Esophagus muscularis mucosa (tissue), 4 donors: ENCODE results near the gene DSCAML1. TPM values are rescaled to one million over a fixed set of nuclear protein-coding genes. Genes with fewer than 3 reads are reported as not detected.

Experiments
- DNase-seq: peaks from one replicate; pipeline ENCODE4 v3.0.0-alpha.2; 2017; ENCODE audit errors: extremely low spot score
- H3K27ac ChIP-seq, 4 donors: fragments of 200-600 bp; sonication (generic); replicated peaks in 1 of 4; 1 replicate in 3 of 4; 2 replicates in 1 of 4; pipeline ENCODE4 v1.5.1; 2016 to 2019; ENCODE audit warnings: mild to moderate bottlenecking in 1 of 4
- H3K27me3 ChIP-seq, 4 donors: fragments of 200-600 bp; sonication (generic); one replicate each; pipeline versions ENCODE4 v1.5.1 to v1.6.0; 2016 to 2019
- H3K36me3 ChIP-seq, 4 donors: fragments of 200-600 bp; sonication (generic); one replicate each; pipeline ENCODE4 v1.5.1; 2016 to 2019
- H3K4me1 ChIP-seq, 4 donors: fragments of 200-600 bp; sonication (generic); one replicate each; pipeline ENCODE4 v1.5.1; 2016 to 2019
- H3K4me3 ChIP-seq, 4 donors: fragments of 200-600 bp; sonication (generic); 1 replicate in 2 of 4; 2 replicates in 2 of 4; pipeline ENCODE4 v1.5.1; 2016 to 2019; ENCODE audit warnings: mild to moderate bottlenecking in 4 of 4, moderate library complexity in 1 of 4
- H3K9me3 ChIP-seq, 4 donors: fragments of 200-600 bp; sonication (generic); 1 replicate in 3 of 4; 2 replicates in 1 of 4; pipeline ENCODE4 v1.5.1; 2016 to 2019
- EP300 ChIP-seq: sonication (generic); formaldehyde crosslinking; IDR thresholded peaks from one replicate; pipeline ENCODE4 v1.6.1; 2017; ENCODE audit warnings: antibody characterized with exemption
- POLR2A ChIP-seq: fragments of 450-650 bp; IDR thresholded peaks from one replicate; pipeline ENCODE4 v1.6.1; 2017; ENCODE audit warnings: antibody characterized with exemption, moderate library complexity, mild to moderate bottlenecking, low read depth
- POLR2AphosphoS5 ChIP-seq, 2 donors: sonication (generic); formaldehyde crosslinking; IDR thresholded peaks; one replicate each; pipeline ENCODE4 v1.6.1; 2017; ENCODE audit warnings: antibody characterized with exemption in 2 of 2
- whole genome bisulfite sequencing: methylation state at CpG from one replicate; pipeline ENCODE4 v1.1.5; 2018; 5-methylcytosine and 5-hydroxymethylcytosine counted together
- intact Hi-C: fragments of 100-400 bp; cut with DNase I; formaldehyde crosslinking; loops from one replicate; pipeline ENCODE4 v1.15.1; 2023
- total RNA-seq, 4 donors: library from RNA; depleted of rRNA; stranded (reverse); fragments of >200 nt; gene quantifications; one replicate each; pipeline versions ENCODE4 v1.1.0 to v1.2.1, GENCODE V29; 2016
- TF ChIP-seq, protein P1 (sequence below), 3 experiments: fragments of 200-600 bp in 2 of 3; fragments of 450-650 bp in 1 of 3; sonication (generic) in 2 of 3; IDR thresholded peaks; one replicate each; pipeline ENCODE4 v1.5.1; 2017 to 2019; ENCODE audit warnings: antibody characterized with exemption in 3 of 3, mild to moderate bottlenecking in 2 of 3, moderate library complexity in 1 of 3

DSCAML1 gene
- total RNA-seq, 4 donors from 2014 or later, result 0.50 to 5.8 (median 1.2) TPM

DNA sequence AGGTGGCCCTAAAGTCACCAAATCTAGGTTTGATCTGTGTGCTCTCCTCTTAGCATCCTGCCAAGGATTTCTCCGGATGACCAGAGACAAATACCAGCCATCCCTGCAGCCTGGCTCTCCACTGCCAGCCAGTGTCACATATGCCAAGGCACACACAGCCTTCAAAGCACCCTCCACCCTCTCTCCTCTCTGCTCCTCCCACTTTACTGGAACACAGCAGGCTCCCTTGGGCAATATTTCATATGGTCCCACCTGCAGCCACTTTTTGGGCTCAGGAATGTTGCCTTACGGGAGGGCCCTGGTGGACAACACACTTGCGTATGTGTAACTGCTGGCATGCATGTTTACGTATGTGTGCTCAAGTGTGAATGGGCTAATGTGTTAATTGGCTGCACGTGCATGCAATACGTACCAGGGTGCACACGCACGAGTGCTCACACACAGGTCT lies 285.5 kb downstream of the DSCAML1 start:
- intact Hi-C loops, result no loop called here
- no peak for DNase-seq
- no peaks in the 10 kb centered on the region for H3K9me3 ChIP-seq
- H3K4me1 ChIP-seq, result no peaks in the 10 kb centered on the region
- H3K36me3 ChIP-seq, result peaks cover 0 to 3% (median 0%) of the 10 kb centered on the region in 4 donors
- TF ChIP-seq, protein P1, sequence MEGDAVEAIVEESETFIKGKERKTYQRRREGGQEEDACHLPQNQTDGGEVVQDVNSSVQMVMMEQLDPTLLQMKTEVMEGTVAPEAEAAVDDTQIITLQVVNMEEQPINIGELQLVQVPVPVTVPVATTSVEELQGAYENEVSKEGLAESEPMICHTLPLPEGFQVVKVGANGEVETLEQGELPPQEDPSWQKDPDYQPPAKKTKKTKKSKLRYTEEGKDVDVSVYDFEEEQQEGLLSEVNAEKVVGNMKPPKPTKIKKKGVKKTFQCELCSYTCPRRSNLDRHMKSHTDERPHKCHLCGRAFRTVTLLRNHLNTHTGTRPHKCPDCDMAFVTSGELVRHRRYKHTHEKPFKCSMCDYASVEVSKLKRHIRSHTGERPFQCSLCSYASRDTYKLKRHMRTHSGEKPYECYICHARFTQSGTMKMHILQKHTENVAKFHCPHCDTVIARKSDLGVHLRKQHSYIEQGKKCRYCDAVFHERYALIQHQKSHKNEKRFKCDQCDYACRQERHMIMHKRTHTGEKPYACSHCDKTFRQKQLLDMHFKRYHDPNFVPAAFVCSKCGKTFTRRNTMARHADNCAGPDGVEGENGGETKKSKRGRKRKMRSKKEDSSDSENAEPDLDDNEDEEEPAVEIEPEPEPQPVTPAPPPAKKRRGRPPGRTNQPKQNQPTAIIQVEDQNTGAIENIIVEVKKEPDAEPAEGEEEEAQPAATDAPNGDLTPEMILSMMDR (IDR thresholded peaks at IDR 0.05), result no peak
- TF ChIP-seq POLR2AphosphoS5 (IDR thresholded peaks at IDR 0.05), result no peak
- no peak for TF ChIP-seq POLR2A
- TF ChIP-seq EP300, result no peak
- WGBS, result 89% methylated on average over 6 of the region's 8 CpGs
- peaks cover 0 to 7% (median 0%) of the 10 kb centered on the region in 4 donors for H3K27me3 ChIP-seq
- no peak overlapping the region for H3K27ac ChIP-seq
- H3K4me3 ChIP-seq, result no peak overlapping the region

DNA sequence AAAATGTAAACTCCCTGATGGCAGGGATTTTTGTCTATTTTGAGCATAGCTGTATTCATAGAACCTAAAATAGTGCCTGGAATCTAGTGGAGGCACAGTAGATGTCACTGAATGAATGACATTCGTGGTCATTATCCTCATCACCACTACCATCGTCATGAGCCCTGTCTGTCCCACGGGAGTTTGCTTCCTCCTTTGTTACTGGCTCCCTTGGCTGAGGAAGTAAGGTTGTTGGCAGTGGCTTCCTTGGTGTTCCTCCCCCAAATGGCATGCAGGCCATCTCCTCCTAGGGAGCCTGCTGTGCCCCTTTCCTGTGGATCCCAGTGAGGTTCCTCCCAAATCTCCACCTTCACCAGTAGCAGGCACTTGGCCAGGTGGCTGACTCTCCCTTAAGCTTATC lies 286.4 kb downstream of the DSCAML1 start:
- Histone ChIP-seq H3K4me3 (no peak overlapping the region), H3K4me1 (no peaks in the 10 kb centered on the region), H3K36me3 (peaks cover 0 to under 1% (median 0%) of the 10 kb centered on the region in 4 donors), H3K27me3 (peaks cover 0 to 7% (median 0%) of the 10 kb centered on the region in 4 donors), H3K27ac (no peak overlapping the region), H3K9me3 (no peaks in the 10 kb centered on the region)
- DNase-seq, result no peak
- intact Hi-C loops, result no loop called here
- 64% methylated on average over 3 of the region's 3 CpGs for WGBS
- no peak for TF ChIP-seq POLR2AphosphoS5 (IDR thresholded peaks at IDR 0.05)
- TF ChIP-seq POLR2A, result no peak
- no peak for TF ChIP-seq EP300
- TF ChIP-seq, protein P1 (IDR thresholded peaks at IDR 0.05), result no peak

DNA sequence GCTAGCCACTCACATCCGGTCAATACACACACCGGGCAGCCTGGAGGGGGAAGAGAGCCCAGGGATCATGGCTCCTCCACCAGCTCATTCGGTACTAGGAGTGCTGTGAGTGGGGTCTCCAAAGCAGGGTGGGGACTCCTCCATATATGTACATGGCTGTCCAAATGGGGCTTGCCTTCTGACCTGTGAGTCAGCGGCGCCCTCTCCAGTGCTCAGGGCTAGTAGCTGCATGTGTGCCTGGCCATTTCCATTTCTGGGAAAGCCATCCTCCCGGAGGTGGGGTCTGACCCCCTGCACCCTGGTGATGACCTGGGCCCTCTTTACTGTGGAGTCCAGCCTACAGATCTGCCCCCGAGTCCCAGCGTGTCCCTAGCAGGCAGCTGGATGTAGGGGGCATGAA lies 287.5 kb downstream of the DSCAML1 start:
- H3K27me3 ChIP-seq, result peaks cover 0 to 7% (median 0%) of the 10 kb centered on the region in 4 donors
- H3K27ac ChIP-seq, result no peak overlapping the region
- WGBS, result no CpG with 5 or more reads among the region's 8 CpGs
- no peak overlapping the region for H3K4me3 ChIP-seq
- TF ChIP-seq, protein P1 (IDR thresholded peaks at IDR 0.05), result no peak
- no peak for TF ChIP-seq EP300
- TF ChIP-seq POLR2A, result no peak
- no peak for TF ChIP-seq POLR2AphosphoS5 (IDR thresholded peaks at IDR 0.05)
- no peaks in the 10 kb centered on the region for H3K9me3 ChIP-seq
- peaks cover 0 to 2% (median 0%) of the 10 kb centered on the region in 4 donors for H3K36me3 ChIP-seq
- intact Hi-C loops, result no loop called here
- DNase-seq, result no peak
- no peaks in the 10 kb centered on the region for H3K4me1 ChIP-seq

DNA sequence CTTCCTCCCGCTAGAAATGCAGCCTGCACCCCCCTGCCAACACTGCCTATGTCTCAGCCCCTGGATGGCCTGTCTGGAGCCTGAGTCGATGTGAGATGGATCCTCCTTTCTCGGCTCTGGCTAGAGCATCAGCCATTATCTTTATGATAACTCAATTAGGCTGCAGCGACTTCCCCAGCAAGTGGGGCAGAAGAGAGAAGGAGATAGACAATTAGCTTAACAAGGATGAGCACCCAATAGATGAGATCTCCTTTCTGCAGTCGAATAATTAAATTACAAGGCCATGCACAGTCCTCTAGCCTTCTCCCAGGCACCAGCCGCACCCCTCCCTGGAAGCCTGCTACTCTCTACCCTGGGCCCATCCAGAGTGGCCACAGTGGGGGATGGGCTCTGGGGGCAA lies 290.0 kb downstream of the DSCAML1 start:
- Histone ChIP-seq H3K36me3 (peaks cover 0 to 4% (median 0%) of the 10 kb centered on the region in 4 donors), H3K27ac (no peak overlapping the region), H3K4me3 (no peak overlapping the region), H3K27me3 (peaks cover 0 to 17% (median 0%) of the 10 kb centered on the region in 4 donors), H3K4me1 (no peaks in the 10 kb centered on the region), H3K9me3 (no peaks in the 10 kb centered on the region)
- 95% methylated on average over 4 of the region's 6 CpGs for WGBS
- TF ChIP-seq, protein P1 (IDR thresholded peaks at IDR 0.05), result no peak
- no peak for TF ChIP-seq POLR2A
- no peak for TF ChIP-seq EP300
- no peak for TF ChIP-seq POLR2AphosphoS5 (IDR thresholded peaks at IDR 0.05)
- intact Hi-C loops, result no loop called here
- DNase-seq, result no peak
